Liver (tissue), 3 donors: ENCODE data around the gene KRTAP17-1.

ENCODE experiments used
- CTCF ChIP-seq: fragments of 150-350 bp; IDR thresholded peaks from 2 replicates; pipeline ENCODE4 v1.5.1; 2017; ENCODE audit warnings: improper control_type of control experiment, low read depth, low read length; ENCODE audit not compliant: missing input control
- FOXA1 ChIP-seq: IDR thresholded peaks from 2 replicates; pipeline ENCODE4 v1.6.1; 2016; ENCODE audit warnings: antibody characterized with exemption
- GABPA ChIP-seq, 2 donors: IDR thresholded peaks in 1 of 2; conservative IDR thresholded peaks in 1 of 2; 2 replicates each; pipeline ENCODE4 v1.6.1; 2016; ENCODE audit warnings: antibody characterized with exemption in 2 of 2, mild to moderate bottlenecking in 1 of 2, moderate library complexity in 1 of 2
- REST ChIP-seq: IDR thresholded peaks from 2 replicates; pipeline ENCODE4 v1.6.1; 2016; ENCODE audit warnings: antibody characterized with exemption, mild to moderate bottlenecking
- SP1 ChIP-seq: IDR thresholded peaks from 2 replicates; pipeline ENCODE4 v1.6.1; 2018; ENCODE audit warnings: antibody characterized with exemption, mild to moderate bottlenecking
- TAF1 ChIP-seq: conservative IDR thresholded peaks from 2 replicates; pipeline ENCODE4 v1.6.1; 2016; ENCODE audit warnings: antibody characterized with exemption, mild to moderate bottlenecking
- ZBTB33 ChIP-seq: IDR thresholded peaks from 2 replicates; pipeline ENCODE4 v1.6.1; 2016; ENCODE audit warnings: antibody characterized with exemption
- donor health status: healthy.
- donor health status: healthy.

- no peak for TF ChIP-seq CTCF
- no peak for TF ChIP-seq GABPA (IDR thresholded peaks at IDR 0.05 in 1 of 2, conservative IDR thresholded peaks at IDR 0.05 in 1 of 2)
- TF ChIP-seq ZBTB33, result no peak
- no peak for TF ChIP-seq TAF1
- TF ChIP-seq SP1, result no peak
- TF ChIP-seq REST, result no peak
- TF ChIP-seq FOXA1, result no peak
These were observed 39.0 kb upstream of the KRTAP17-1 start for GRCh38 chr17:41354536-41354935.
